ENCODE data around the gene XRCC5.

Gene XRCC5

DNA sequence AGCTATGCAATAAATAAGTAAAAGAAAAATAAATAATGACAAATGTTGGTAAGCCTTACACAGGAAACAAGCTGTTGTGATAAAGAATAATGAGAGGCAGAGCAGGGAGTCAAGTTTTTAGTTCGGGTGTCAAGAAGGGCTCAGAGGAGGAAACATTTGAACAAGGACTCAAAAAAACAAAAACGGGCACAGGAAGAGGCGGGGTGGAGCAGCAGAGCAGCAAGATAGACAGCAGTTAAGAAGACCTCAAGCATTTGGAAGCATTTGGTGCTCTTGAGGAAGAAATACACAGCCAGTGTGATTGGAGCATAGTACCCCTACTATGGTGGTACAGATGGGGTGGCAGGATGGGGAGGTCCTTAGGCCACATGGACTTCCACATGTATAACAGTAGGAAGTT lies 24.6 kb upstream of the XRCC5 start:
- no peak for DNase-seq (ENCODE audit: low spot score)

DNA sequence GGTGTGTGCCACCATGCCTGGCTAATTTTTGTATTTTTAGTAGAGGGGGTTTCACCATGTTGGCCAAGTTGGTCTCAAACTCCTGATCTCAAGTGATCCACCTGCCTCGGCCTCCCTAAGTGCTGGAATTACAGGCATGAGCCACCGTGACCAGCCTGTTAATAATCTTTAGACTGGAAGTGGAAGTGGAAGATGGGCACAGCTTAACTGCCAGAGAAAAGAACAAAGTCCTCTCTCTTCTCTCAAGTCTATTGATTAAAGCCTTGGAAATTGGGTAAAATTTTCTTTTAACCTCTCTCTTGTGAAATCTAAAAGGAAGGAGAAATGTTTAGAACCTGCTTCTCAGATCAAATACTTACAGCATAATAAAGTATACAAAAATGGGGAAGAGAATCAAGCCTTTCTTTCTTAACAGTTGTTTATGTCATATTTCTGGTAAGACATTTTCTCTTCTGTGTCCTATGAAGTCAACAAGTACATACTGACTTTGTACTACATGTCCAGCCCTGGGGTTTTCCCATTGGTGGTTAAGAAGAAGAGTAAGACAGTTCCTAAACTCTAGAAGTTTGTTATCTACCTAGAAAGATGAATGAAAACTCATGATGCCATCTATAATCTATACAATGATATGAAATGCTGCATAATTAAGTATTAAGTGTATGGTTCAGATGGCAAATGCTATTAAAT lies 22.8 kb upstream of the XRCC5 start:
- no peak for DNase-seq (ENCODE audit: low spot score)

DNA sequence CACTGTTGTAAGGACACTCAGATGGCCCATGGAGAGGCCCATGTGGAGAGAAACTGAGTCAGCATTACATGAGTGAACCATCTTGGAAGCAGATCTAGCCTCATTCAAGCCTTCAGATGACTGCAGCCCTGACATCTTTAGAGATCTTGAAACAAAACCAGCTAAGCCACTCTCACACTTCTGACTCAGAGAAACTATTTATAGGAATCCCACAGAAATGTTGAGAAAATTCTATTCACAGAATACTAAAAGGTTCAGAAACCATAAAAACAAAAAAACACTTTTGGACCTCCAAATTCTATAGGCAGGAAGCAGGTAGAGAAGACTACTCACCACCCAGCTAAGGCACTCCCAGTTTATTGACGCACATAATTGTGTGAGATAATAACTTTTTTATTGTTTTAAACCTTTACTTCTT lies 18.8 kb upstream of the XRCC5 start:
- DNase-seq (ENCODE audit: low spot score) = peak; percentile 41

DNA sequence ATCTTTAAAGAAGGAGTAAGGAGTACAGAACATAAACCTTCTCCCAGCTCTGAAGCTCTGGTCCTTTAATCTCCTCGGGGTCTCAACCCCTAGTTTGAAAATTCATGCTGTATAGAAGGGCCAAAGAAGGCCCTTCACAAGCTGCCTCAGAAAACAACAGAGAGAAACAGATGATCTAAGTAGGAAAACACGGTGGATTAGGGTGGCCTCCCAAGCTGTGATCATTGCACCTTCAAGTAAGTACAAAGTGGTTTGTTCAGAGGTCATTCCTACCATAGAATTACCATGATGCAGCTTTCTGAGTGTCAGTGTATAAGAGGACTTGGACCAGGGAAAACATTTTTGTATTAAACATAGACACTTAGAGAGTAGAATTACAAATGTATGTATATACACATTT lies 16.5 kb upstream of the XRCC5 start:
- no peak for DNase-seq (ENCODE audit: low spot score)

DNA sequence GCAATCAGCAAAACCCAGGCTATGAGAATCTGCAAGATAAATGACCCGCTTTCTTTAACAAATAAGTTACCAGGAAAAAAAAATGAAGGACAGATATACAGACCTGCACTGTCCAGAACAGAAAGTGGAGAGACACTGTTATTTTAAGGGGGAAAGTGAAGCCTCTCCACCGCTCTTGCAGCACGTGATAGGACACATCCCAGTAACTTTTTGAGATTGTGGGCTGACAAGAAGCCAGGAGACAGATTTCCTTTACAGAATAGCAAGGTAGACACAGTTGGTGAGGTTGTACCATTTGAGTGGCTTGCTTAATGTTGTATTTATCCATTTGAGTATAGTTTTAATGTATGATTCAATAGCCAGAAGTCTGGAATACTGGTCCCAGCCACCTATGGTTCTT lies 14.4 kb upstream of the XRCC5 start:
- no peak for DNase-seq (ENCODE audit: low spot score)

DNA sequence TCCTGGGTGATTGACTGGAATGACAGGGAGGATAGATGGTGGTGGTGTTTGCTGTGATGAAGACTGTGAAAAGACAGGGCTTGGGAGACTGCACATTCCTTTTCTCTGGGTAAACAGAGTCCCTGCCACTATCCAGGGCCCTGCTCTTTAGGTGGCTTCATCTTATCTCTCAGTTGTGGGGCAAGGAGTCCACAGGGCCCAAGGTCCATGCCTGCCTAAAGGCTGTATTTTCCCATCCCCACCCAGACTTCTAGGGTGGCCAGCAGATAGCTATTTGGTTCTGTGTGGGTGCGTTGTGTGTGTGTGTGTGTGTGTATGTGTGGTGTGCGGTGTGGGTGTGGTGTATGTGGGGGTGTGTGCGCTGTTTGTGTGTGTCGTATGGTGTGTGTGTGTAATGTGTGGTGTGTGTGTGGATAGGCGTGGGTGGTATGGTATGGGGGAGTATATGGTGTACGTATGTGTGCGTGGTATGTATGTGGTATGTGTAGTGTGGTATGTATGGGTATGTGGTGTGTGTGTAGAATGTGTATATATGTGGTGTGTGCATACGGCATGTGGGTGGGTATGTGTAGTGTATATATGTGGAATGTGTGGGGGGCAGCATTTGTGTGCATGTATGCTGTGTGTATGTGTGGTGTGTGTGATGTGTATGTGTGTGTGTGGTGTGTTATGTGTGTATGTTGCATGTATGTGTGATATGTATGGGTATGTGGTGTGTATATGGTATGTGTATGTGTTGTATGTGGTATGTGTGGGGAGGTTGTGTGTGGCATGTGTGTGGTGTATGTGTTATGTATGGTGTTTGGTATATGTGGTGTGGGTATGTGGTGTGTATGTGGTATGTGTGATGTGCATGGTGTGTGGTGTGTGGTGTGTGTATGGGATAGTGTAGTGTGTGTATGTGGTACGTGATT lies 10.5 kb upstream of the XRCC5 start:
- DNase-seq (ENCODE audit: low spot score) = no peak

DNA sequence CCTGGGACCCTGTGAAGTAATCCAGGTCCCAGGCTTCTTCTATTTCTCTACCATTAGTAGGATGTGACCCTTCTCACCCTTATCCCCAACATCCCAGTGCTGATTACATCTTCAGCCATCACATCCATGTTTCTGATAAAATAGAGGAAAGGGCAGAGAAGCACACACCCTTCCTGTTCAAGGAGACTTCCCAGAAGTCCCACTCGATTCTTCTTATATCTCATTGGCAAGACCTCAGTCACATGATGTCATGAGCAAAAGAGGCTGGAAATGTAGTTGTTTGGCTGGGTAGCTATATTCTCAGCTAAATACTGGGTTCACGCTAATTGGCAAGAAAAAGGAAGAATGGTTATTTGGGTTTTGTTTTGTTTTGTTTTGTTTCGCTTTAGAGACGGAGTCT lies 8.0 kb upstream of the XRCC5 start:
- DNase-seq (ENCODE audit: low spot score) = no peak

DNA sequence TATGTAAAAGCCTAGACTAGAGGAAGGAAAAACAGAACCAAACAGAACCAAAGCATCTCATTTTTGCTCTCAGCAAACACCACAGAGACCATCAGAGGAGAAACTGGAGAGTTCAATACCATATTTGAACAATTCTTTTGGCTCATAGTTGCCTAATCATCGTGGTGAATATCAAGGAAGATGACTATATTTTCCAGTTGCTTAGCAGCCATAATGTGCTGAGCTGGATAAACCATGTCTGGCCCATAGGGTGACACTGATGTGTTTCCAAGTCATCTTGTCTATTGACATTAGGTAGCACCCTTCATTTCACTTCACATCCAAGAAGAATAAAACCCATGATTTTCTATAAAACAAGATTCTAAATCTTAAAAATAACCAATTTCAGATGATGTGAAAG lies 5.9 kb upstream of the XRCC5 start:
- DNase-seq (ENCODE audit: low spot score) = no peak

DNA sequence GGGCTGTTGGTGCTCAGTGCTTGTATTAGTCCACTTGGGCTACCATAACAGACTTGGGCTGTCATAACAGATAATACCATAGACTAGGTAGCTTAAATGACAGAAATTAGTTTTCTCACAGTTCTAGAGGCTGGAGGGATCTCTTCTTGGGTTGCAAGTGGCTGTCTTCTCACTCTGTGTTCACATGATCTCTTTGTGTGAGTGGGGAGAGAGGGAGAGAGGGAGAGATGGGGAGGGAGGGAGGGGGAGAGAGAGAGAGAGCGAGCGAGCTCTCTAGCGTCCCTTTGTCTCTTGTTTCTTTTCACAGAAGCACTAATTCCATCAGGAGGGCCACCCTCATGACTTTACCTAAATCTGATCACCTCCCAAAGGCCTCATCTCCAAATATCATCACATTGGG lies 4.5 kb upstream of the XRCC5 start:
- no peak for DNase-seq (ENCODE audit: low spot score)

DNA sequence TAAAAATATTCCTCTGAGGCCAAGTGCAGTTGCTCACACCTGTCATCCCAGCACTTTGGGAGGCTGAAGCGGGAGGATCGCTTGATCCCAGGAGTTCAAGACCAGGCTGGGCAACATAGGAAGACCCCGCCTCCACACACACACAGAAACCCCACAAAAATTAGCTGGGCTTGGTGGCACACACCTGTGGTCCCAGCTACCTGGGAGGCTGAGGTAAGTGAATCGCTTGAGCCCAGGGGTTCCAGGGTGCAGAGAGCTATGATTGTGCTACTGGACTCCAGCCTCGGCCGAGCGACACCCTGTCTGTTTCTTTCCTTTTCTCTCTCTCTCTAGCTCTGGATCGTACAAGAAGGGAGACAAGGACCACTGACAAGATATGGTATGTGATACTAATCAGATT lies 1.8 kb upstream of the XRCC5 start:
- DNase-seq (ENCODE audit: low spot score) = no peak

DNA sequence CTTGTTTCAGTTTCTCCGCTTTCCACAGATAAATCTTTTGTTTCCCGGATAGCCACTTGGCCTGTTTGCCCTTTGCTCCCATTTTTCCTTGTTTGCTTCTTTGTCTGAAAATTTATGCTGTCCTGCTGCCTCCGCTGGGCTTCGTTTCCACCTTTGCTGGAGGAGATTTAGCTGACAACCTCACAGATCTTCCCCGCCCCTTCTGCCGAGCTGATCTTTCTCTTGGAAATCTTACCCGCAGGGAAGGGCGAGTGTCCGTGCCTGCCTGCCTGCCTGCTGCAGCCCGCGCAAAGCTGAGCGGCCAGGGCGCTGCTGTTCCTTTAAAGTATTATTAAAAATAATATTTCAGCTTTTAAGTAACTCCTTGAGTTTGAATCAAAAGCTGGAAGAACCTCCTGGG lies 1.4 kb upstream of the XRCC5 start:
- no peak for DNase-seq (ENCODE audit: low spot score)

DNA sequence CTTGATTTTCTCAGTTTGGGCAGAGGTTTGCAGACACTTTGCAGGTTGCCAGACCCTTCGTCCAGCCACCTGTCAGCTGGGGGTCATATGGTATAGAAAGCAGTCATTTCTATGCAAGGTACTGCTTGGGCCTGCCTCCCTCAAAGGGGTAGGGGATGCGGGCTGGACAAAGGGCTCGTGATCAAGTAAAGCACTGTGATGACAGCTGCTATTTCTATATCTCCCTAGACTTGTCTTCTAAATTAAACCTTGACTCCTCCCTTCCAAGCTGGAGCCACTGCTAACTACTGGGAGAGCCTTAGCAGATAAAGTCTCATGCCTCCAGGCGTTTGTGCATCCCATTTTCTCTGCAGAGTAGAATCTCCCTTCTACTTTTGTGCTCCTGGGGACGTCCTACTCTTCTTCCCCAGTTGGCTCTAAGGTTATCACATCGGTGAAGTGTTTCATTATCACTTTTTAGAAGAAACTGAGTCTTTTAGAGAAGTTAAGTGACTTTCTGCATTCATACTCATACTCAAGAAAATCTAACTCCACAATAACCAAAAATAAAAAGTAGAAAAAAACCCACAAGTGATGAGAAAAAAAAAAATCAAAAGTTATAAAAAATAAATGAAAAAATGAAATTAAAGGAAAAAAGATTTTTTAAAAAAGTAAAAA lies 710 bp upstream of the XRCC5 start:
- no peak for DNase-seq (ENCODE audit: low spot score)

DNA sequence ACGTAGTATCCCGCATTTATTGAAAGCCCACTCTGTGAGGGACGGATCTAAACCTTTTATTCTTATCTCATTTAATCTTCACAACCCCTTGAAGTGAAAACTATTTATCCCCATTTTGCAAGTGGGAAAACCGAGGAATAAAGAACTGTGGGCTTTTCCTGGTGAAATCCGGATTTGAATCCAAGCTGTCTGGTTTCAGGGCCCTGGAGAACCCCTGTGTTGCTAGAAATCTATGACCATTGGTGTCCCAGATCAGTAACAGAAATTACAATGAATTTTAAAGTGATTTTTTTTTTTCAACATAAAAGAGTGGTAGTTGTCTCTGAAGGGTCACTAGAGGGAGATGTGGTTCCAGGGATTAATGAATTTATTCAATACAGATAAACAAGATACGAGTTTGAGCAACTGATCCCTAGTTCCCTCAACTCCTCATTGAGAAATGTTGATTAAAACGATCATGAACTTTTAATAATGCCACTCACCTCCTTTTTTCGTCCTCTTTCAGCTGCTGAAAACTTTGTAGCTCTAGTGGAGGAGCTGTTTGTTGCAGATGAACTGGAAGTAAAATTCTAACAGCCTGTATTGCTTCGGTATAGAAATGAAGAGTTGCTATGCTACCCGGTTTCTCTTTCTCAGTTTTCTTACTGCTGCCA lies 940 bp downstream of the XRCC5 start:
- DNase-seq (ENCODE audit: low spot score) = peak; percentile 50

DNA sequence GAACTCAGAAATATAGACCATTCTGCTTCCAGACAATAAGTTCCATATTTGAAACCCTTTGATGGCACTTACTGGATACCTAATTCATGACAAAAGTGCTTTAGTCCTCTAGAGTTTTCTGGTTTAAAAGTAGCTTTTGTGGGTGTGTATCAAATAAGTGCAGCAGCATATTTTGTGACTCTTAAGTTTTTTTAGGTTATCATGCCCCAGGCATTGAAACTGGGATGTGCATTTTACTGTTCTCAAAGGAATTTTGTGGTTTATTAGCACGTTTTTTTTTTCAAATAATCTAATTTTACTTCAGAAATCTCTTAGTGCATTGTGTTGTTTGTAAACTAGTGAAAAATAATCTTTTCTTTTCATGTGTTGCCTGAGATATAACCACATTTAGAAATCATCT lies 1.5 kb downstream of the XRCC5 start:
- DNase-seq (ENCODE audit: low spot score) = no peak

DNA sequence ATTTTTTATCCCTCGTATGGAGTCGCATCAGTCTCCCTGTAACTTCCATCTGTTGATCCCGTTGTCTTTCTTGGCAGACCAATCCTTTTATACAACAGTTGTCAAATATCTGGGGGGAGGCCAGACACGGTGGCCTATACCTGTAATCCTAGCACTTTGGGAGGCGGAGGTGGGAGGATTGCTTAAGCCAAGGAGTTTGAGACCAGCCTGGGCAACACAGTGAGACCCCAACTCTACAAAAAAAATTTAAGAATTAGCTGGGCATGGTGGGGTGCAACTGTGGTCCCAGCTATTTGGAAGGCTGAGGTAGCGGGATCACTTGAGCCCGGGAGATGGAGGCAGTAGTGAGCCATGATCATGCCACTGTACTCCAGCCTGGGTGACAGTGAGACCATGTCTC lies 2.0 kb downstream of the XRCC5 start:
- DNase-seq (ENCODE audit: low spot score) = no peak

DNA sequence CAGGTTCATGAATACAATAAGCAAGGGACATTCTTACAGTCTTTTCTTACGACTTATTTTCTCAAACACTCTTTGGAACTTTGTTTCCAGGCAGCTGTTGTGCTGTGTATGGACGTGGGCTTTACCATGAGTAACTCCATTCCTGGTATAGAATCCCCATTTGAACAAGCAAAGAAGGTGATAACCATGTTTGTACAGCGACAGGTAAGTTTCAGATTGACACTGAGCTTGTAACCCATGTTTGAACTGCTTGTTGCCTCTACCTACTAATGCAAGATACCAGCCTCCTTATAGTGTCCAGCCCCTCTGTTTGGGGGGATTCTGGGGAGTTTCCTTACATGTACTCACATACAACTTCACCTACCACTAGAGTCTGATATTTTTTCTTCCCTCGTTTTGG lies 3.8 kb downstream of the XRCC5 start:
- DNase-seq (ENCODE audit: low spot score) = no peak

DNA sequence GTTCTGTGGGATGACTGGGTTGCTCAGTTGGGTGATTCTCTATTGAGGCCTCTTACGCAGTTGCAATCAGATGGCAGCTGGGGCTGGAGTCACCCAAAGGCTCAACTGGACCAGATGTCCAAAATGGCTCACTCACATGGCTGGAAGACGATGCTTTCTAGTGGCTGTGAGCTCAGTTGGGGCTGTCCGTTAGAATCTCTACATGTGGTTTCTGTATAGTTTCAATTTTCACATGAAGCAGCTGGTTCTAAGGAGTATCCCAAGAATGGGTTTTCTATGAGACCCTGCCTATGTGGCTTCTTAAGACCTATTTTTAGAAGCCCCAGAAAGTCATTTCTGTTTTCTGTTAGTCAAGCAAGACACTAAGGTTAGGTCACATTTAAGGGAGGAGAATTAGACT lies 4.4 kb downstream of the XRCC5 start:
- no peak for DNase-seq (ENCODE audit: low spot score)

DNA sequence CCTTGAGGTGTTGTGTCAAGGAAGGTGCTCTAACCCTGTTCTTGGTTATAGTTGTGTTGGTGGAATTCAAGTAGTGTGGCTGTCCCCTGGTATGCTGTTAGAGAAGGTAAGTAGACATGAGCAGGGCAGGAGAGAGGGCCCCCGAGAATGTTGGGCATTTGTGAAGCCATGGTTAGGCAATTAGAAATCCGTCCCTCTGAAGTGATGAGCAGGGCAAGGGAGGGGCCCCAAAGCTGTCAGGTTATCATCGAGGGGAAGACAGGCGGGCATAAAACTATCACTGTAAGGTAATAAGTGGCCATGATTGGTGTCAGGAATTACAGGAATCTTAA lies 5.2 kb downstream of the XRCC5 start:
- no peak for DNase-seq (ENCODE audit: low spot score)

DNA sequence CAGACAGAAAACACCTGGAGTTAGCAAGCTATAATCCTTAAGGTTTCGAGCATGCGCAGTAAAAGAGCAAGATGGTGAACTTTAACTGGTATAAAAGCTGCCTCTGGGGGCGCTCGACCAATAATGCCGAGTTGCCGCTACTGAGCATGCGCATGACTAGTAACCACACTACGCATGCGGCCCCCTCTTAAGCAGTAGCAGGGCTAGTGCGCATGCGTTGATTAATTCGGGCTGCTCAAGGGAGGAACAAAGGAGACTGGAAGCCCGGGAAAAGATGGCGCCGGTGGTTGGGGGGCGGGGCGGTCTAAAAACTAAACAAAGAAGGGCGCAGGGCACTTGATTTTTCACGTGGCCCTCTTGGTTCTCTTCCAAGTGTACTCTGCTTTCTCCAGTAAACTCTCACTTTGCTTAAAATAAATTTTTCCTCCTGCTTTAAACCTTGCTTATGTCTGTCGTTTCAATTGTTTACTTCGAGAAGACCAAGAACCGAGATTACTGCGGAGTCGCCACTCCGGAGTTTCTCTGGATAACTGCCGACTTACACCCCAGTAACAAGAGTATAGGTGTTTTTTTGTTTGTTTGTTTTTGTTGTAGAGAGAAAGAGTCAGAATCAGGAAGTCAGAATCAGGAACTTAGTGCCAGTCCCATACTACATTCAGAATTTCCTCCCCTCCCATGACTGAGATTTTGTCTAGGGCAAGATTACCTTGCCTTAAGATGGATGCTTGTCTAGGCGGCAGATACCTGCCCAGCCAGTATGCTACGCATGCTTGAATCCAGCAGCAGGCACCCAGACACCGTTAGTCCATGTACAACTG lies 5.8 kb downstream of the XRCC5 start:
- DNase-seq (ENCODE audit: low spot score) = peak; percentile 100

DNA sequence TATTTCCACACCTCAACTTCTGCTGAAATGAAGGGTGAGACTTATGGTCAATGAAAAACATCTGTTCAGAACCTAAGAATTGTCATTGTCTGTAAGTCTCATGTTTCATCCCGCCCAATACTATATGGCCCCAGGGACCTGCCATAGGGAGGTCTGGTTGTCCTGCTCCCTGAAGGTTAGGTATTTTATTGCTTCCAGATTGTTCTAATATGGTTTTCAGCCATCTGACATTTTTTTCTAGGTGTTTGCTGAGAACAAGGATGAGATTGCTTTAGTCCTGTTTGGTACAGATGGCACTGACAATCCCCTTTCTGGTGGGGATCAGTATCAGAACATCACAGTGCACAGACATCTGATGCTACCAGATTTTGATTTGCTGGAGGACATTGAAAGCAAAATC lies 7.3 kb downstream of the XRCC5 start:
- DNase-seq (ENCODE audit: low spot score) = no peak

DNA sequence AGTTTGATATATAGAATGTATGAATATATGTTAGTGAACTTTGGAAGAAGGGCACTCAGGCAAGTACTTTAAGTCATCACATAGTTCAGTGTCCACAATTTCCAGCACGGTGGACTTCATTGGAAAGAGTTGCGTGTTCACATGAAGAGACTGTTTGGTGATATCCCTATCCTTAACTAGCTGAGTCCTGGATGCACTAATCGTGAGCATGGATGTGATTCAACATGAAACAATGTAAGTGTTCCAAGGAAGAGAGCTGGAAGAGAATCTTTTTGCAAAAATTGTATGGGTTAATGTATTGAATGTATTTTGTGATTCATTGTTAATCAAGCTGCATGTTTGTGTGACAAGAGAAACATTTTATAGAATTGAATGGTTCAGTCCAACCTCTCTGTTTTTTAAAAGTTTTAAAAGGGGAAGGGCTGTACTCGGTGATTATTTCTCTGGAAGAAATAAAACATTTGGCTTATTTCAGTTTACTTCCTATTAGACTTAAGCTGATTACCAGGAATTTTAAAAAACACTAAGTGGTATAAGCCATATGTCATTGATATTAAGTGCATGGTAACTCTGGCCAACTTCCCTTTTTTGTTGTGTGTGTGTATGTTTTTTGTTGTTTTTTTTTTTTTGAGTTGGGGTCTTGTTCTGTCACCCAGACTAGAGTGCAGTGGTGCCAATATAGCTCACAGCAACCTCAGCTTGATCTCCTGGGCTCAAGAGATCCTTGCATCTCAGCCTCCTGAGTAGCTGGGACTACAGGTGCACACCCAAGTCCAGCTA lies 8.6 kb downstream of the XRCC5 start:
- DNase-seq (ENCODE audit: low spot score) = no peak
